ENCODE results near the gene OR2T8. TPM values are rescaled to one million over a fixed set of nuclear protein-coding genes. Genes with fewer than 3 reads are reported as not detected.

The OR2T8 gene
- total and polyA plus RNA-seq, 2 of the 4 experiments (the other 2 are of a cell fraction): not detected

DNA sequence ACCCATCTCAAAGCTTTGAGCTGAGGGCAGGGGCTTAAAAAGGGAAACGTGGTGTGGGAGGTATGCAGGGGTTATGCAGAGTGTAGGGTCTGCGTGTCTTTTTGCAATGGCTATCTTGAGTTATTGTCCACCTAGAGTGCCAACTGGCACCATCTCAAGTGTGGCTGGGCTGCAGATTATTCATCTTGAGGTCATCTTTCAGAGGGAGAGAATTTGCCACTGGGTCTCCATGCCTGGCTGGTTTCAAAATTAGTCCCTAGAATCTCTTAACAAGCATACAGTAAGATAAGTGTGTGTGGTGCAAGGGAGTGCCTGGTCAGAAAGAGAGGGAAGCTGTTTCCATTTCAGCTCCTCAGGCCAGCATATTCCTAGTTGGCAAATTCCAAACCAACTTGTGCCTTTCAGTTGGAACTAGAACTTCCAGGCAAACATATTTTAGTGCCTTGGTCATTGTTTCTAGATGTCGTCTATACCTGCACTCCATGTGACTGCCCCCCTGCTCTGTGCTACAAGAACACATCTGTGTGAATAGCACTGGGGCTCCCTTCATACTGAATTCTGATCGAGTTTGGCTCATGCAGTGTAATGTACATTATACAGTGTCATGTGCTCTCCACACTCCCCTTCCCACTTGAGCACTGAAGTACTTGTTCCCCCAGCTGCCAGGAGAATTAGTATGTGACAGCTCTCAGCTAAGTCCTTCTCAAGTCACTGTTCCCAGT lies 5.0 kb upstream of the OR2T8 start:
- Histone ChIP-seq H3K27ac (ENCODE audit: insufficient read depth, low read length) (no peak overlapping the region), H3K23ac (ENCODE audit: low read depth, low read length) (no peak overlapping the region), H4K20me1 (ENCODE audit: insufficient read depth, low read length) (no peaks in the 10 kb centered on the region), H3K79me1 (ENCODE audit: low read depth in 1 of 2, low read length in 2 of 2) (no peaks in the 10 kb centered on the region), H3K9me3 (ENCODE audit: control insufficient read depth, insufficient read depth, low read length) (peaks cover 8% of the 10 kb centered on the region), H3K4me1 (ENCODE audit: control insufficient read depth, insufficient read depth, low read length) (no peaks in the 10 kb centered on the region), H2BK15ac (ENCODE audit: low read depth, low read length) (no peak overlapping the region), H3K4me3 (ENCODE audit: insufficient read depth, low read depth, low read length) (no peak overlapping the region), H3K18ac (ENCODE audit: low read depth, low read length) (no peak overlapping the region), H3K9ac (ENCODE audit: low read depth, low read length) (no peak overlapping the region), H2BK20ac (ENCODE audit: low read depth, low read length) (no peak overlapping the region), H3K14ac (replicated peaks; ENCODE audit: low read depth, low read length) (no peak overlapping the region), H2AFZ (replicated peaks; ENCODE audit: low read length, poor library complexity) (no peak overlapping the region), H3K27me3 (ENCODE audit: control insufficient read depth, insufficient read depth, low read length) (no peaks in the 10 kb centered on the region), H2AK9ac (replicated peaks; ENCODE audit: low read depth, low read length, poor library complexity) (no peak overlapping the region), H3K4me2 (ENCODE audit: low read depth, low read length) (no peak overlapping the region), H2BK120ac (ENCODE audit: low read depth, low read length) (no peak overlapping the region), H4K5ac (ENCODE audit: low read depth, low read length) (no peak overlapping the region), H2AK5ac (ENCODE audit: low read depth, low read length) (no peak overlapping the region), H3K4ac (ENCODE audit: low read depth, low read length) (no peak overlapping the region), H3K36me3 (ENCODE audit: control insufficient read depth, insufficient read depth, low read length) (no peaks in the 10 kb centered on the region), H2BK5ac (ENCODE audit: low read depth, low read length, poor library complexity, severe bottlenecking) (no peak overlapping the region), H4K8ac (ENCODE audit: low read depth in 2 of 2, low read length in 2 of 2) (no peak overlapping the region), H3K9me1 (ENCODE audit: insufficient read depth, low read length) (no peaks in the 10 kb centered on the region), H3K56ac (ENCODE audit: extremely low read depth, insufficient read depth, low read length) (no peak overlapping the region), H4K91ac (ENCODE audit: insufficient read depth, low read depth, low read length) (no peak overlapping the region)
- POLR2A ChIA-PET (ENCODE audit: unreplicated experiment): no interaction called here
- dilution Hi-C loops (cut with HindIII; ENCODE audit: low sequenced_read_pairs, unreplicated experiment) (no loop called here), intact Hi-C loops (cut with micrococcal nuclease) (loop anchor here (5.0 kb wide), 1 partner anchor 72 kb away; no protein-coding TSS in a partner anchor), in situ Hi-C loops (cut with MboI; ENCODE audit: low sequenced_read_pairs) (no loop called here)
- DNase-seq: no peak
- CTCF ChIA-PET: no interaction called here
- ATAC-seq (ENCODE audit: low read depth): no peak
- no TSS peak for BruUV-seq (replicated peaks)
- TF ChIP-seq MAFK (IDR thresholded peaks at IDR 0.05; ENCODE audit: low read depth, low read length) (no peak), SMC3 (IDR thresholded peaks at IDR 0.05; ENCODE audit: low read depth, low read length) (no peak), NFE2L2 (IDR thresholded peaks at IDR 0.05; ENCODE audit: low read depth, low read length) (no peak), CHD1 (IDR thresholded peaks at IDR 0.05; ENCODE audit: low read depth, low read length) (no peak), RAD21 (IDR thresholded peaks at IDR 0.05; ENCODE audit: low read length) (no peak), RCOR1 (IDR thresholded peaks at IDR 0.05; ENCODE audit: insufficient replicate concordance, low read length) (no peak), USF2 (IDR thresholded peaks at IDR 0.05; ENCODE audit: low read depth, low read length) (no peak), RFX5 (IDR thresholded peaks at IDR 0.05; ENCODE audit: low read depth, low read length) (no peak), POLR2A (IDR thresholded peaks at IDR 0.05; ENCODE audit: low read depth, low read length) (no peak), BHLHE40 (IDR thresholded peaks at IDR 0.05; ENCODE audit: low read depth, low read length) (no peak), FOS (IDR thresholded peaks at IDR 0.05; ENCODE audit: low read depth, low read length) (no peak)
- TF ChIP-seq, protein P1, sequence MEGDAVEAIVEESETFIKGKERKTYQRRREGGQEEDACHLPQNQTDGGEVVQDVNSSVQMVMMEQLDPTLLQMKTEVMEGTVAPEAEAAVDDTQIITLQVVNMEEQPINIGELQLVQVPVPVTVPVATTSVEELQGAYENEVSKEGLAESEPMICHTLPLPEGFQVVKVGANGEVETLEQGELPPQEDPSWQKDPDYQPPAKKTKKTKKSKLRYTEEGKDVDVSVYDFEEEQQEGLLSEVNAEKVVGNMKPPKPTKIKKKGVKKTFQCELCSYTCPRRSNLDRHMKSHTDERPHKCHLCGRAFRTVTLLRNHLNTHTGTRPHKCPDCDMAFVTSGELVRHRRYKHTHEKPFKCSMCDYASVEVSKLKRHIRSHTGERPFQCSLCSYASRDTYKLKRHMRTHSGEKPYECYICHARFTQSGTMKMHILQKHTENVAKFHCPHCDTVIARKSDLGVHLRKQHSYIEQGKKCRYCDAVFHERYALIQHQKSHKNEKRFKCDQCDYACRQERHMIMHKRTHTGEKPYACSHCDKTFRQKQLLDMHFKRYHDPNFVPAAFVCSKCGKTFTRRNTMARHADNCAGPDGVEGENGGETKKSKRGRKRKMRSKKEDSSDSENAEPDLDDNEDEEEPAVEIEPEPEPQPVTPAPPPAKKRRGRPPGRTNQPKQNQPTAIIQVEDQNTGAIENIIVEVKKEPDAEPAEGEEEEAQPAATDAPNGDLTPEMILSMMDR (conservative IDR thresholded peaks at IDR 0.05; ENCODE audit: low read depth, low read length): no peak
- WGBS, 2 experiments (ENCODE audit: extremely low coverage in 2 of 2, insufficient read length in 1 of 2): 100% methylated on average over 1 of the region's 4 CpGs; no CpG with 5 or more reads in 1 of the 2 experiments

Measured in IMR-90 (cell line).